ENCODE data around the gene MRGPRF.
A peak's percentile ranks its signal among the peaks of the same experiment; 100 is the strongest.

MRGPRF gene

GRCh38 chr11:69050592-69051380 is 37.7 kb upstream of the MRGPRF start:
- no peak for DNase-seq (ENCODE audit: low spot score)

GRCh38 chr11:69049490-69049867 is 36.4 kb upstream of the MRGPRF start:
- DNase-seq (ENCODE audit: low spot score): no peak

- peak; percentile 97 for DNase-seq (ENCODE audit: low spot score)
Measured at GRCh38 chr11:69048694-69049489, 35.8 kb upstream of the MRGPRF start, which contains the start of gene TPCN2. Gene TPCN2, plus strand, starts transcription at chr11:69048932. Its CDS starts 66 bp downstream, at chr11:69048998.

GRCh38 chr11:69048031-69048693 is 35.1 kb upstream of the MRGPRF start:
- DNase-seq (ENCODE audit: low spot score): no peak

- peak; percentile 80 for DNase-seq (ENCODE audit: low spot score)
Measured at GRCh38 chr11:69044111-69045013, 31.3 kb upstream of the MRGPRF start.

GRCh38 chr11:69041516-69041915 is 28.5 kb upstream of the MRGPRF start:
- no peak for DNase-seq (ENCODE audit: low spot score)

GRCh38 chr11:69040581-69041260 is 27.7 kb upstream of the MRGPRF start:
- no peak for DNase-seq (ENCODE audit: low spot score)

- no peak for DNase-seq (ENCODE audit: low spot score)
Measured at GRCh38 chr11:69040051-69040450, 27.0 kb upstream of the MRGPRF start.

- no peak for DNase-seq (ENCODE audit: low spot score)
Measured at GRCh38 chr11:69039501-69039900, 26.5 kb upstream of the MRGPRF start.

- no peak for DNase-seq (ENCODE audit: low spot score)
Measured at GRCh38 chr11:69037544-69037943, 24.5 kb upstream of the MRGPRF start.

GRCh38 chr11:69037074-69037473 is 24.0 kb upstream of the MRGPRF start:
- no peak for DNase-seq (ENCODE audit: low spot score)

- no peak for DNase-seq (ENCODE audit: low spot score)
Measured at GRCh38 chr11:69035946-69036340, 22.9 kb upstream of the MRGPRF start.

- DNase-seq (ENCODE audit: low spot score): no peak
Measured at GRCh38 chr11:69035150-69035945, 22.3 kb upstream of the MRGPRF start.

GRCh38 chr11:69034123-69034867 is 21.2 kb upstream of the MRGPRF start:
- no peak for DNase-seq (ENCODE audit: low spot score)

GRCh38 chr11:69033431-69033830 is 20.4 kb upstream of the MRGPRF start:
- no peak for DNase-seq (ENCODE audit: low spot score)

- no peak for DNase-seq (ENCODE audit: low spot score)
Measured at GRCh38 chr11:69032833-69033232, 19.8 kb upstream of the MRGPRF start.

- DNase-seq (ENCODE audit: low spot score): no peak
Measured at GRCh38 chr11:69030301-69030700, 17.3 kb upstream of the MRGPRF start.

- DNase-seq (ENCODE audit: low spot score): no peak
Measured at GRCh38 chr11:69027704-69028372, 14.8 kb upstream of the MRGPRF start.

GRCh38 chr11:69024509-69024908 is 11.5 kb upstream of the MRGPRF start:
- no peak for DNase-seq (ENCODE audit: low spot score)

All from ecto neural progenitor cell (in vitro differentiated cells).